HG02763 (cell line): ENCODE data around the gene GRIP2.
"Not testable (repeated sequence)": the region's sequence is repeated elsewhere in the genome, so short reads cannot be mapped to it uniquely, and the experiment has no call there.

ENCODE experiments used
- ATAC-seq: cut with Tn5 transposase; IDR thresholded peaks from one replicate; pipeline ENCODE4 v1.9.1; 2021; ENCODE audit warnings: mild to moderate bottlenecking, moderate library complexity; ENCODE audit not compliant: unreplicated experiment

The GRIP2 gene

DNA sequence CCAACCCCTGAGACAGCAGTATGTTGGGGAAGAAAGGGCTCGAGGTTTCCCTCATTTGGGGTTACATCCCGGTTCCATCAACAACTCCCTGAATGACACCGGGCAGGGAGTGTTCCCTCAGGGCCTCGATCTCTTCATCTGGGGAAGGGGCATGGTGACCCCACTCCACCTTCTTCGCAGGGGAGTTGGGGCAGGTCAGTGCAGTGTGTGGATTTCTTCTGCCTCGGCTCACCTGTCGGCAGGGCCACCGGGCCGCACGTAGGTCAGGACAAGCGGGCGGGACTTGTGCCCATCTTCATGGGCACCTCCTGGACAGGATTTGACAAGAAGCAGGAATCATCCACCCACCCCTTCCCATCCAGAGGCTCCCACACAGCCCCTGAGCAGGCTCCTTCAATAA lies 17.4 kb downstream of the GRIP2 start:
- ATAC-seq, result no peak

GRCh38 chr3:14522129-14522691 lies 17.9 kb downstream of the GRIP2 start:
- ATAC-seq, result no peak

- ATAC-seq, result no peak
Observed at GRCh38 chr3:14521611-14522010, 18.5 kb downstream of the GRIP2 start.

DNA sequence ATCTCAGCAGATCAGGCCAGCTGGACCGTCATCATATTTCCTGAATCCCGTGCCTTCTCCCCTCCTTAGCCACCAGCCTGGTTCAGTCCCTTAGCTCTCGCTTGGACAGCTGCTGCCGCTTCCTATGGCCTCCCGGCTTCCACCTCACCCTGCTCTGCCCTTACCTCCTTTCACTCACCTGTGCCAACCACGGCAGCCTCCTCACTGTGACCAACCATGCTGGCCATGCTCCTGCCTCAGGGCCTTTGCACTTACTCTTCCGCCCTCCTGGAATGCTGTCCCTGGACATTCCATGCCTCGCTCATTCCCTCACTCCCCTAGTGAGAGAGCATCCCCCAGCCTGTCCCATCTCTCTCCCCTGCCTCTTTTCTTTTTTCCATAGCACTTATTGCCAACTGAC lies 19.2 kb downstream of the GRIP2 start:
- no peak for ATAC-seq

DNA sequence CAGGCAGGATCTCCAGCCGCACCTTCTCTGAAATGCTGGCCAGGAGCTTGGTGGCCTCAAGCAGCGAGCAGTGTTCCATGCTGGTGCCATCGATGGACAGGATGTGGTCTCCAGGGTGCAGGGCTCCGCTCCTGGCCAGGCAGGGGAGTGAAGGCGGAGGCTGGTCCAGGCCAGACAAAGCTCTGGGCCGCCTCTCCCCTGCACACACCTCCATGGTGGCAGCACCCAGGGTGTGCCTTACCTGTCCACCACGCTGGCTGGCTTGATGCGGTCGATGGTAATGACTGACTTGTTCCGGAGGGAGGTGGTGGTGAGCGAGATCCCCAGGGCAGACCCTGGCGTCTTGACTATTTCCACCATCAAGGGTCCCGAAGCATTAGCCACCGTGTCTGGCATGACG lies 20.0 kb downstream of the GRIP2 start:
- ATAC-seq, result no peak

DNA sequence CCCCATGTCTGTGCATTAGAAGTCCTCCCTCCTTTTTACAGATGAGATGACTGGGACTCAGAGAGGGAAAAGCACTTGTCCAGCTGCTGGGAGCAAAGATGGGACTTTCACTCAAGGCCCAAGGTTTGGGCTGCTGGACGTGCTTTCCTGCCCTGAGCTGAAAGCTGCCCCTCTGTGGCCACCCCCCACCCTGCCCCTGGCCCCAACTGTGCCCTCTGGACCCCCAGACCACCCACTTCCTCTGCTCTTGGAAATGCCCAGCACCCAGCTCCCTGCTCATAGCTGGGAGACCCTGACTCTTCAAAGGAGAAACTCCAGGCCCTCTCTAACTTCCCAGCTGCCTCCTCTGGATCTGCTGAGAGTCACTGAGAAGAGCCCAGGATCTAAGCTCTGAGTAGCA lies 20.7 kb downstream of the GRIP2 start:
- no peak for ATAC-seq

- ATAC-seq, result no peak
Observed at GRCh38 chr3:14518893-14519292, 21.2 kb downstream of the GRIP2 start.

GRCh38 chr3:14518432-14518802 lies 21.7 kb downstream of the GRIP2 start:
- no peak for ATAC-seq

DNA sequence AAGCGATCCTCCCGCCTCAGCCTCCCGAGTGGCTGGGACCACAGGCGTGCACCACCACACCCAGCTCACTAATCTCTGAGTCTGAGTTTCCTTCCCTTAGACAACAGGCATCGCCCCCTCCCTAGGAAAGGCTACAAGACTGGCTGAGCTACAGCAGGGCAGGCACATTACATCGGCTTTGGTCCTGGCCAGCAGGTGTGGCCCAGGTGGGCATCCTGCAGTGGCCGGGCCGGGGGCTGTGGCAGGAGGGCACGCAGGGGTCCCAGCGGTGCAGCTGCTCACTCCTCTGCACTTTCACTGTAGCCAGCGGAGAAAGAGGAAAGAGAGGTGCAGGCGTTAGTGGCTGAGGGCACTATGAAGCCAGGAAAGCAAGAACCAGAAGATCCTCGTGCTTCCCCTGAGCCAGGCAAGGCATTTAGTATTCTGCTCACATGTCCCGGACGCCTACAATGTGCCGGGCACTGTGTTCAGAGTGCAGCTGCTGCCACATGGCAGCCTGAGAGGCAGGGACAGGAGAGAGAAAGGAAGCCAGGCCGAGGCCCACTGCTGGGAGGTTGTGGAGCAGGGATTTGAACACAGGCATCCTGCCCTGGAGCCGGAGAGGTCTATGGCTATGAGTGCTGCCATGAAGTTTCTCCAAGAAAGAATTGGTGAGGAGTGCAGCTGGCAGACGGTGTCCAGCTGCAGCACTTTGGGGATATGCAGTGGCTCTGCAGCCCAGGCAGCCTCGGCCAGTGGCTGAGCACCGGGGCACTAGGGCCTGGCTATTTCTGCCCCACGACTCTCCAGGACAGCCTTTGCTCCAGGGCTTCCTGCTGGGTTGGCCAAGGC lies 22.3 kb downstream of the GRIP2 start:
- no peak for ATAC-seq

- ATAC-seq, result no peak
Observed at GRCh38 chr3:14516738-14517345, 23.3 kb downstream of the GRIP2 start.

GRCh38 chr3:14515526-14515925 lies 24.6 kb downstream of the GRIP2 start:
- ATAC-seq, result not testable (repeated sequence)

DNA sequence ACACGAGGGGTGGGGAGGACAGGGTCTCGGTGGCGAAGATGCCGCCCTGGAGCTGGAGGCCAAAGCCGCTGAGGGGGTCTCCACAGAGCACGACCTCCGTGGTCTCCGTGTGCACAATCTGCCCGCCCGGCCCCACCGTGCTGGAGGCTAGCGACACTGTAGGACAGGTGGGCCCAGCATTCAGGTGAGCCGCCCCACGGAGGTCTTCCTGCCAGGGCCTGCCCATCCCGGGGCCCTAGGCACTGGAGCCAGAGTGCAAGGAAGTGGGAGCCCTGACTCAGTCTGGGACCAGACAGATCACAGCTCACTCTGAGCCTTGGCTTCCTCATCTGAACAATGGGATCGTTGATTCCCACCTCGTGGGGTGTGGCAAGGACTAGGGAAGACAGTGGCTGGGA lies 25.8 kb downstream of the GRIP2 start:
- ATAC-seq, result no peak

DNA sequence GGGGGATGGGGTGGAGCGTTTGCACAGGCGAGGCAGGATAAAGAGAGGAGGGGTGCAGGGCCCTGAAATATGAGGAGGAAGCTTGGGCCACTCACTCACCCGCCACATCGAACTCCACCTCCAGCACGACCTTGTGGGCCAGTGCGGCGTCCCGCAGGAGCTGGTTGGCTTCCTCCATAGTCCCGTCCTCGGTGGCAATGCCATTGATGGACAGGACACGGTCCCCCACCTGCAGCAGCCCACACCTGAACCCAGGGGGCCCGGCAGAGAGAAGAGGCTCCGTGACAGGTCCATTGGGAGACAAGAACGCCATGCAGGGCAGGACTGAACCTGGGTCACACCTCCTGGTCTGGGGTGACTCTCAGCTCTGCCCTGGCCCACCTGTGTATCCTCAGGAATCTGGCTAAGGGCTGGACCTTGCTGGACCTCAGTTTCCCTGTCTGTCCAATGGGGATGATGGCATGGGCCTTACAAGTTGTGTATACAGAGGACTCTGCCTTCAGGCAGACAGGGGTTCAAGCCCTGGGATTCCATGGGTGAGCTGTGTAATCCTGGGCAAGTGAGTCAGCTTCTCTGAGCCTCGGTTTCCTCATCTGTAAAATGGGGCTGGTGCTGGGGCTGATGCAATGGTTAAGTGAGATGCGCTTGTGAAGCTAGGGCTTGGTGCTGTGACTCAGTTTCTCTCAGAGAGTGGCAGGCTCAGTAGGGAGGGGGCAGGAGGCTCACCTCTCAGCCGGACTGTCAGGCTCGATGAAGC lies 26.4 kb downstream of the GRIP2 start:
- ATAC-seq, result no peak

- no peak for ATAC-seq
Observed at GRCh38 chr3:14512942-14513327, 27.2 kb downstream of the GRIP2 start.

DNA sequence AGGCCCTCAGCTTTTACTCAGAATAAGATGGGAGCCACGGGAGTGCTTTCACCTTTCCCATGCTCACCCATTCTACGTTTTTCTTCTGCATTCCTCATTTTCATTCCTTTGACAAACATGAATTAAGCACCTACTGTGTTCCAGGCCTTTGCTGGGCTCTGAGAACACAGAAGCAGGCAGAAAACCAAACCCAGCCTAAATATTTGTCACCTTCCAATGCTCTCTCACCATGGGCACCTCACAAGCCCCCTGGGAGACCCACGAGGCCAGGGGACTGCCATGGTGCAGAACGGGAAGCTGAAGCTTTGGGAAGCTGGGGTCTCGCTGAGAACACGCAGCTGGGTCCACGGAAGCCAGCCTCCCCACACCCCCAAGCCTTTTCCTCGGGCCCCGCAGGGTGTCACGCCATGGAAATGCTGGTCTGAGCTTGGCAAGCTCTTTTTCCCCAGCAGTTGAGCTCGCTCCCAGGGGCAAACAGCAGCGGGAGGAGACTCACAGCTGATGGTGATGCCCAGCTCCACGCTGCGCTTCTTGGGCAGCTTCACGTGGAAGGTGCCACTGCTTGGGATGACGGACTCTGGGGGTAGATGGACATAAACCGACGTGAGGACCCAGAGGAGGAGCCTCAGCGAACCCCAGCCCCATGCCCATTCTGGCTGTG lies 27.7 kb downstream of the GRIP2 start:
- ATAC-seq, result no peak

DNA sequence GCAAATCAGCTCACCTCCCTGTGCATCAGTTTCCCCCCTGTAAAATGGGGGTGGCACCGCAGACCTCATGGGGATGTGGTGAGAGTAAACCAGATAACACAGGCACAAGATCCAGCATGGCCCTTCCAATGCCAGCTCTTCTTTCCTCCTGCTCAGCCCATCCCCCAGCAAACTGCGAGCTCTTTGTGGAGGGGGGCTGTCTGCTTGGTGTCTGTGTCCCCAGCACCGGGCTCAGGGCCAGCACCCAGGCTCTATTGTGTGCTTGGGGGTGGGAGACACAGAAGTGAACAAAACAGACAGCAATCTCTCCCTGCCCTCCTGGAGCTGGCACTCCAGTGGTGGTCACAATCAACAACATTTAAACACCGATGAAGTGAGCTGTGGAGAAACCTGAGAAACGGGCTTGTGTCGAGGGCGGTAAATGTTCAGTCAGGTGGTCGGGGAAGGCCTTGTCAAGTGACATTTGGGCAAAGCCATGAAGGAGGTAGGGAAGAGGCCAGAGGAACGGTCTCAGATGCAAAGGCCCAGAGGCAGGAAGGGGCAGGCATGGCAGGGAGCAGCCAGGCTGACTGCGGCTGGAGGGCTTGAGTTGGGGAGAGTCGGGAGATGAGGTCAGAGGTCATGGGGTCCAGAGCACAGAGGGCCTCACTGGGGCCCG lies 28.4 kb downstream of the GRIP2 start:
- no peak for ATAC-seq

DNA sequence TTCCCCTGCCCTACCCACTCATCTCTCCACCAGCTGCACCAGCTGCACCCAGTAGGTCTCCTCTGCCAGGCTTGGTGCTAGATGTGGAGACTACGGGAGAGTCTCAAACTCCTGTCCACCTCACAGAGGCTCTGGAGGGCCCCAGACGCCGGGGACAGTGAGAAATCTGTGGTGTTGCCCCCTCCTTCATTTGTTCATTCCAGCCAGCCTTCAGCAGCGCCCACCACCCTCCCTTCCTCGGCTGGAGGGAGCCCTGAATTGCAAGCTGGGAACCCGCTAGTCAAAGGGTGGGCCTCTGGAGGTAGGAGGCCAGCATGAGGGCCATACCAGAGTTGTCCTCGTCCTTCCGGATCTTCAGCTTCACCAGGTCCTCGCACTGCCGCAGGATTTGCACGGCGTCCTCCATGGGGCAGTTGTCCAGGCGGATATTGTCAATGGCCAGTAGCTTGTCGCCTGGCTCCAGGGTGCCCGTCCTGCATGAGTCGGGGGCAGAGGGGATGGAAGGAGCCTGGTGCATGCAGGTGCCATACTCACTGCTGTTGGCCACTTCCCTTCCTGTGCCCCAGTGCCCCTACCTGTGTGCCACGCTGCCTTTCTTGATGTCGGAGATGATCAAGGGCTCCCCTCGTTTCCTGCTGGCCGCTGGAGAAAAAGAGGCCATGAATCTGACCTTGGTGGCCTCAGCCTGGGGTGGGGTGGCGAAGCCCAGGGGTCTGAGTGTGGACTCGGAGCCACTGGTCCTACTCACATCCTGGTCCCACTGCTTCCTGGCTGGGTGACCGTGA lies 29.1 kb downstream of the GRIP2 start:
- ATAC-seq, result no peak

DNA sequence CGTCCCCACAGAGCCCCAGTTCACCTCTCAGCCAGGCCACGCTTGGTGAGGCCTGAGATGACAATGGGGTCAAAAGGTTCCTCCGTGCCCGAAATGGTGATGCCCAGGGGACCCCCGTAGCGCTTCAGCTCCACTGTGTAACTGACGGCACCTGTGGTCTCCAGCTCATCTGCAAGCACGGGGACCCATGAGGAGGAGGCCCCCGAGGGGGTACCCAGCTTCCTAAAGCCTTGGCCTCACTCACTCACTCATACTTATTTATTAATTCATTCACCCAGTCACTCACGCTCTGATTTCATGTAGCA lies 30.4 kb downstream of the GRIP2 start:
- no peak for ATAC-seq

GRCh38 chr3:14508966-14509795 lies 31.0 kb downstream of the GRIP2 start:
- ATAC-seq, result no peak
